ENCODE data around the gene SLC2A1.
A peak's percentile ranks its signal among the peaks of the same experiment; 100 is the strongest.

SLC2A1 gene

GRCh38 chr1:42942444-42942843 is 16.2 kb downstream of the SLC2A1 start:
- no peak for DNase-seq (ENCODE audit: low read depth)

- peak; percentile 79 for DNase-seq (ENCODE audit: low read depth)
These were observed 16.9 kb downstream of the SLC2A1 start for GRCh38 chr1:42941640-42942330.

- DNase-seq (ENCODE audit: low read depth): peak; percentile 96
These were observed 17.6 kb downstream of the SLC2A1 start for GRCh38 chr1:42940851-42941639.

GRCh38 chr1:42938645-42939615 is 19.7 kb downstream of the SLC2A1 start:
- DNase-seq (ENCODE audit: low read depth): no peak

GRCh38 chr1:42937836-42938644 is 20.6 kb downstream of the SLC2A1 start:
- DNase-seq (ENCODE audit: low read depth): no peak

GRCh38 chr1:42937141-42937696 is 21.4 kb downstream of the SLC2A1 start:
- DNase-seq (ENCODE audit: low read depth): peak; percentile 74

GRCh38 chr1:42936309-42937078 is 22.2 kb downstream of the SLC2A1 start:
- DNase-seq (ENCODE audit: low read depth): peak; percentile 79

- DNase-seq (ENCODE audit: low read depth): no peak
These were observed 22.7 kb downstream of the SLC2A1 start for GRCh38 chr1:42935971-42936308.

- no peak for DNase-seq (ENCODE audit: low read depth)
These were observed 23.3 kb downstream of the SLC2A1 start for GRCh38 chr1:42935313-42935895.

GRCh38 chr1:42934541-42935312 is 23.9 kb downstream of the SLC2A1 start:
- DNase-seq (ENCODE audit: low read depth): no peak

- DNase-seq (ENCODE audit: low read depth): no peak
These were observed 24.8 kb downstream of the SLC2A1 start for GRCh38 chr1:42933610-42934491.

GRCh38 chr1:42933060-42933586 is 25.5 kb downstream of the SLC2A1 start:
- no peak for DNase-seq (ENCODE audit: low read depth)

GRCh38 chr1:42932442-42932941 is 26.2 kb downstream of the SLC2A1 start:
- no peak for DNase-seq (ENCODE audit: low read depth)

- no peak for DNase-seq (ENCODE audit: low read depth)
These were observed 26.7 kb downstream of the SLC2A1 start for GRCh38 chr1:42931911-42932422.

GRCh38 chr1:42931108-42931539 is 27.5 kb downstream of the SLC2A1 start:
- DNase-seq (ENCODE audit: low read depth): no peak

GRCh38 chr1:42930178-42931107 is 28.2 kb downstream of the SLC2A1 start:
- no peak for DNase-seq (ENCODE audit: low read depth)
